Neural cell (in vitro differentiated cells): ENCODE measurements around the gene TTLL5. TPM values are rescaled to one million over a fixed set of nuclear protein-coding genes. Genes with fewer than 3 reads are reported as not detected.

ENCODE experiments used
- H2AFZ ChIP-seq: fragments of 200-600, 300-800 bp; sonication (generic), shearing (Covaris generic); 2 replicates; pipeline ENCODE4 v1.6.0; 2014; ENCODE audit warnings: low read depth, mild to moderate bottlenecking, antibody characterized with exemption, low read length, moderate library complexity
- H3F3A ChIP-seq: fragments of 200-600 bp; shearing (Covaris generic); 2 replicates; pipeline ENCODE4 v1.6.1; 2016; ENCODE audit warnings: mild to moderate bottlenecking, moderate library complexity, mixed read lengths, antibody characterized with exemption, low read length; ENCODE audit not compliant: insufficient read depth, poor library complexity, severe bottlenecking
- H3K27ac ChIP-seq: fragments of 200-600, 300-800 bp; sonication (generic), shearing (Covaris generic); 2 replicates; pipeline ENCODE4 v1.5.1; 2014; ENCODE audit warnings: mild to moderate bottlenecking, low read length, moderate library complexity
- H3K27me3 ChIP-seq: fragments of 300-800, 200-600 bp; sonication (generic), shearing (Covaris generic); 2 replicates; pipeline ENCODE4 v1.6.0; 2014; ENCODE audit warnings: mild to moderate bottlenecking, low read depth, low read length, moderate library complexity; ENCODE audit not compliant: insufficient read depth
- H3K36me3 ChIP-seq: fragments of 300-800, 200-600 bp; sonication (generic), shearing (Covaris generic); 2 replicates; pipeline ENCODE4 v1.5.1; 2014; ENCODE audit warnings: mild to moderate bottlenecking, antibody characterized with exemption, low read length, moderate library complexity; ENCODE audit not compliant: insufficient read depth
- H3K4me2 ChIP-seq: fragments of 300-800, 200-600 bp; sonication (generic), shearing (Covaris generic); 2 replicates; pipeline ENCODE4 v1.6.0; 2014; ENCODE audit warnings: mild to moderate bottlenecking, low read length
- H3K4me3 ChIP-seq: fragments of 300-800, 200-600 bp; sonication (generic), shearing (Covaris generic); 2 replicates; pipeline ENCODE4 v1.5.1; 2014; ENCODE audit warnings: mild to moderate bottlenecking, low read length, moderate library complexity
- H3K79me2 ChIP-seq: fragments of 200-600 bp; shearing (Covaris generic); replicated peaks from 2 replicates; pipeline ENCODE4 v1.6.0; 2014; ENCODE audit warnings: mild to moderate bottlenecking, low read length, moderate library complexity; ENCODE audit not compliant: insufficient read depth
- H3K9ac ChIP-seq: fragments of 300-800, 200-600 bp; sonication (generic), shearing (Covaris generic); 2 replicates; pipeline ENCODE4 v1.6.1; 2016; ENCODE audit warnings: mild to moderate bottlenecking, low read length, mixed read lengths
- H3K9me2 ChIP-seq: fragments of 200-600 bp; shearing (Covaris generic); 2 replicates; pipeline ENCODE4 v1.6.1; 2016; ENCODE audit warnings: mild to moderate bottlenecking, low read length, mixed read lengths; ENCODE audit not compliant: insufficient read depth
- H3K9me3 ChIP-seq: fragments of 200-600, 300-800 bp; sonication (generic), shearing (Covaris generic); 2 replicates; pipeline ENCODE4 v1.6.1; 2016; ENCODE audit warnings: mild to moderate bottlenecking, mixed run types, low read length, moderate library complexity, mixed read lengths
- H4K20me1 ChIP-seq: fragments of 200-600 bp; shearing (Covaris generic); 2 replicates; pipeline ENCODE4 v1.6.1; 2016; ENCODE audit warnings: mild to moderate bottlenecking, mixed run types; ENCODE audit not compliant: insufficient read depth
- CTCF ChIP-seq: fragments of 450-650 bp; IDR thresholded peaks from 2 replicates; pipeline ENCODE4 v1.5.1; 2014; ENCODE audit warnings: antibody characterized with exemption, mild to moderate bottlenecking, moderate library complexity; ENCODE audit not compliant: poor library complexity, severe bottlenecking
- EP300 ChIP-seq: fragments of 450-650 bp; conservative IDR thresholded peaks from 2 replicates; pipeline ENCODE4 v1.6.1; 2014; ENCODE audit warnings: antibody characterized with exemption, mild to moderate bottlenecking, moderate library complexity; ENCODE audit not compliant: poor library complexity, severe bottlenecking
- EZH2 ChIP-seq: fragments of 200-600, 300-800 bp; shearing (Covaris generic), sonication (generic); IDR thresholded peaks from 2 replicates; pipeline ENCODE4 v1.6.1; 2014; ENCODE audit warnings: antibody characterized with exemption, low read length, borderline replicate concordance, mild to moderate bottlenecking; ENCODE audit not compliant: insufficient read depth, poor library complexity, severe bottlenecking
- MXI1 ChIP-seq: fragments of 450-650 bp; conservative IDR thresholded peaks from 2 replicates; pipeline ENCODE4 v1.6.1; 2014; ENCODE audit warnings: antibody characterized with exemption, mild to moderate bottlenecking; ENCODE audit not compliant: poor library complexity, severe bottlenecking
- POLR2AphosphoS5 ChIP-seq: IDR thresholded peaks from 2 replicates; pipeline ENCODE4 v1.6.1; 2012
- RAD21 ChIP-seq: fragments of 450-650 bp; conservative IDR thresholded peaks from 2 replicates; pipeline ENCODE4 v1.6.1; 2014; ENCODE audit warnings: antibody characterized with exemption, mild to moderate bottlenecking, moderate library complexity
- REST ChIP-seq: IDR thresholded peaks from 2 replicates; pipeline ENCODE4 v1.6.1; 2012; ENCODE audit warnings: borderline replicate concordance
- SMC3 ChIP-seq: fragments of 450-650 bp; conservative IDR thresholded peaks from 2 replicates; pipeline ENCODE4 v1.6.1; 2014; ENCODE audit warnings: antibody characterized with exemption, mild to moderate bottlenecking, moderate library complexity; ENCODE audit not compliant: poor library complexity
- TAF1 ChIP-seq: IDR thresholded peaks from 2 replicates; pipeline ENCODE4 v1.6.1; 2012; ENCODE audit warnings: low read depth
- polyA plus RNA-seq: library from polyadenylated mRNA; depleted of rRNA; stranded (reverse); fragments of >200 nt; gene quantifications from 2 replicates; pipeline ENCODE4 v1.2.3, GENCODE V29; 2014

The TTLL5 gene
- polyA plus RNA-seq, 1 donor from 2014 or later: 8.2 TPM

- Histone ChIP-seq H3K27me3 (no peaks in the 10 kb centered on the region), H3K9me2 (no peaks in the 10 kb centered on the region), H3K9ac (no peak overlapping the region), H3K4me2 (no peak overlapping the region), H2AFZ (no peak overlapping the region), H4K20me1 (no peaks in the 10 kb centered on the region), H3K79me2 (no peaks in the 10 kb centered on the region), H3K36me3 (no peaks in the 10 kb centered on the region), H3K27ac (no peak overlapping the region), H3K9me3 (no peaks in the 10 kb centered on the region), H3F3A (no peaks in the 10 kb centered on the region), H3K4me3 (no peak overlapping the region)
- TF ChIP-seq REST: no peak
- TF ChIP-seq RAD21: no peak
- no peak for TF ChIP-seq MXI1
- no peak for TF ChIP-seq SMC3
- no peak for TF ChIP-seq EZH2
- no peak for TF ChIP-seq EP300
- no peak for TF ChIP-seq CTCF
- TF ChIP-seq TAF1: no peak
- TF ChIP-seq POLR2AphosphoS5: no peak
Measured at GRCh38 chr14:75769047-75769685, 108.1 kb downstream of the TTLL5 start.

- H3K9me3 ChIP-seq: no peaks in the 10 kb centered on the region
Measured at GRCh38 chr14:75770635-75771034, 109.6 kb downstream of the TTLL5 start.

More at GRCh38 chr14:75770635-75771034, 109.6 kb downstream of the TTLL5 start:
- Histone ChIP-seq H3K36me3 (no peaks in the 10 kb centered on the region), H3K27me3 (no peaks in the 10 kb centered on the region), H3F3A (no peaks in the 10 kb centered on the region), H3K27ac (no peak overlapping the region), H3K4me3 (no peak overlapping the region), H3K79me2 (no peaks in the 10 kb centered on the region), H3K9ac (no peak overlapping the region), H3K9me2 (no peaks in the 10 kb centered on the region), H4K20me1 (no peaks in the 10 kb centered on the region), H3K4me2 (no peak overlapping the region), H2AFZ (no peak overlapping the region)
- TF ChIP-seq SMC3 (no peak), MXI1 (no peak), TAF1 (no peak), EZH2 (no peak), POLR2AphosphoS5 (no peak), CTCF (no peak), RAD21 (no peak)
